ENCODE measurements around the gene NRP1. TPM values are rescaled to one million over a fixed set of nuclear protein-coding genes. Genes with fewer than 3 reads are reported as not detected.

NRP1 gene
- polyA plus RNA-seq, 2 of the 4 experiments (the other 2 are of a cell fraction): 121 to 259 TPM

DNA sequence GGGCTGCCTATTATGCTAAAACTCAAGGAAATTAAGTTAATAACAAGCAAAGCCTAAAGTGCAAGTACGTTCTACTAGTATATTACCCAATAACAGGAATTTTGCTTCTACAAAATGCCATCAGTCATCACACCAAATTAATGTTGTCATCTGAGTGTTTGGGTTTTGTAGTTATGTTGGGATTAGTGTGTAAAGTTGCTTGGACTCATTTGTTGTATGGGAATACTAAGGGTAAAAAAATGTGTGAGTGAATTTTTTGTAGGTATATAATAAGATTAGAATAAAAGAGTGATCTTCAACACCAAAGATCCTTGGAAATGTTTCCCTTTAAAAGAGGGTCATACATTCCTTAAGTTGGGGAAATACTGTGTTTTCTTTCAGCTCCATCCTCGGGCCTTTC lies 38.6 kb downstream of the NRP1 start:
- 78% methylated on average over 2 of the region's 2 CpGs for WGBS (ENCODE audit: missing lambda C conversion rate)
- peak overlapping the region; percentile 19 to 59; a peak in 3 of 6 replicates for H3K27ac ChIP-seq
- no peak for TF ChIP-seq HOXB5 (CRISPR knock-in tag; IDR thresholded peaks at IDR 0.05)
- TF ChIP-seq MAFK (IDR thresholded peaks at IDR 0.05; ENCODE audit: partially characterized antibody): no peak
- TF ChIP-seq HOXB13 (CRISPR knock-in tag; IDR thresholded peaks at IDR 0.05; ENCODE audit: low read depth): no peak
- TF ChIP-seq JUNB (IDR thresholded peaks at IDR 0.05): no peak
- no peak for TF ChIP-seq FOXS1 (CRISPR knock-in tag; IDR thresholded peaks at IDR 0.05)
- TF ChIP-seq, protein P1, sequence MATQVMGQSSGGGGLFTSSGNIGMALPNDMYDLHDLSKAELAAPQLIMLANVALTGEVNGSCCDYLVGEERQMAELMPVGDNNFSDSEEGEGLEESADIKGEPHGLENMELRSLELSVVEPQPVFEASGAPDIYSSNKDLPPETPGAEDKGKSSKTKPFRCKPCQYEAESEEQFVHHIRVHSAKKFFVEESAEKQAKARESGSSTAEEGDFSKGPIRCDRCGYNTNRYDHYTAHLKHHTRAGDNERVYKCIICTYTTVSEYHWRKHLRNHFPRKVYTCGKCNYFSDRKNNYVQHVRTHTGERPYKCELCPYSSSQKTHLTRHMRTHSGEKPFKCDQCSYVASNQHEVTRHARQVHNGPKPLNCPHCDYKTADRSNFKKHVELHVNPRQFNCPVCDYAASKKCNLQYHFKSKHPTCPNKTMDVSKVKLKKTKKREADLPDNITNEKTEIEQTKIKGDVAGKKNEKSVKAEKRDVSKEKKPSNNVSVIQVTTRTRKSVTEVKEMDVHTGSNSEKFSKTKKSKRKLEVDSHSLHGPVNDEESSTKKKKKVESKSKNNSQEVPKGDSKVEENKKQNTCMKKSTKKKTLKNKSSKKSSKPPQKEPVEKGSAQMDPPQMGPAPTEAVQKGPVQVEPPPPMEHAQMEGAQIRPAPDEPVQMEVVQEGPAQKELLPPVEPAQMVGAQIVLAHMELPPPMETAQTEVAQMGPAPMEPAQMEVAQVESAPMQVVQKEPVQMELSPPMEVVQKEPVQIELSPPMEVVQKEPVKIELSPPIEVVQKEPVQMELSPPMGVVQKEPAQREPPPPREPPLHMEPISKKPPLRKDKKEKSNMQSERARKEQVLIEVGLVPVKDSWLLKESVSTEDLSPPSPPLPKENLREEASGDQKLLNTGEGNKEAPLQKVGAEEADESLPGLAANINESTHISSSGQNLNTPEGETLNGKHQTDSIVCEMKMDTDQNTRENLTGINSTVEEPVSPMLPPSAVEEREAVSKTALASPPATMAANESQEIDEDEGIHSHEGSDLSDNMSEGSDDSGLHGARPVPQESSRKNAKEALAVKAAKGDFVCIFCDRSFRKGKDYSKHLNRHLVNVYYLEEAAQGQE (IDR thresholded peaks at IDR 0.05): no peak
- TF ChIP-seq, protein P2, sequence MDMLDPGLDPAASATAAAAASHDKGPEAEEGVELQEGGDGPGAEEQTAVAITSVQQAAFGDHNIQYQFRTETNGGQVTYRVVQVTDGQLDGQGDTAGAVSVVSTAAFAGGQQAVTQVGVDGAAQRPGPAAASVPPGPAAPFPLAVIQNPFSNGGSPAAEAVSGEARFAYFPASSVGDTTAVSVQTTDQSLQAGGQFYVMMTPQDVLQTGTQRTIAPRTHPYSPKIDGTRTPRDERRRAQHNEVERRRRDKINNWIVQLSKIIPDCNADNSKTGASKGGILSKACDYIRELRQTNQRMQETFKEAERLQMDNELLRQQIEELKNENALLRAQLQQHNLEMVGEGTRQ (IDR thresholded peaks at IDR 0.05): no peak
- TF ChIP-seq, protein P3, sequence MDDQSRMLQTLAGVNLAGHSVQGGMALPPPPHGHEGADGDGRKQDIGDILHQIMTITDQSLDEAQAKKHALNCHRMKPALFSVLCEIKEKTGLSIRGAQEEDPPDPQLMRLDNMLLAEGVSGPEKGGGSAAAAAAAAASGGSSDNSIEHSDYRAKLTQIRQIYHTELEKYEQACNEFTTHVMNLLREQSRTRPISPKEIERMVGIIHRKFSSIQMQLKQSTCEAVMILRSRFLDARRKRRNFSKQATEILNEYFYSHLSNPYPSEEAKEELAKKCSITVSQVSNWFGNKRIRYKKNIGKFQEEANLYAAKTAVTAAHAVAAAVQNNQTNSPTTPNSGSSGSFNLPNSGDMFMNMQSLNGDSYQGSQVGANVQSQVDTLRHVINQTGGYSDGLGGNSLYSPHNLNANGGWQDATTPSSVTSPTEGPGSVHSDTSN (IDR thresholded peaks at IDR 0.05): no peak
- TF ChIP-seq CBX8 (IDR thresholded peaks at IDR 0.05): no peak
- no peak for TF ChIP-seq CEBPB (IDR thresholded peaks at IDR 0.05)
- TF ChIP-seq ZC3H11A (IDR thresholded peaks at IDR 0.05): no peak
- no peak for TF ChIP-seq RFX5 (IDR thresholded peaks at IDR 0.05)
- no peak for TF ChIP-seq MYC (IDR thresholded peaks at IDR 0.05; ENCODE audit: borderline replicate concordance, low read length)
- TF ChIP-seq, protein P4, sequence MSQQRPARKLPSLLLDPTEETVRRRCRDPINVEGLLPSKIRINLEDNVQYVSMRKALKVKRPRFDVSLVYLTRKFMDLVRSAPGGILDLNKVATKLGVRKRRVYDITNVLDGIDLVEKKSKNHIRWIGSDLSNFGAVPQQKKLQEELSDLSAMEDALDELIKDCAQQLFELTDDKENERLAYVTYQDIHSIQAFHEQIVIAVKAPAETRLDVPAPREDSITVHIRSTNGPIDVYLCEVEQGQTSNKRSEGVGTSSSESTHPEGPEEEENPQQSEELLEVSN (IDR thresholded peaks at IDR 0.05; ENCODE audit: borderline replicate concordance, low read depth): no peak
- no peak for TF ChIP-seq NR3C1 (IDR thresholded peaks at IDR 0.05)
- TF ChIP-seq, protein P5, sequence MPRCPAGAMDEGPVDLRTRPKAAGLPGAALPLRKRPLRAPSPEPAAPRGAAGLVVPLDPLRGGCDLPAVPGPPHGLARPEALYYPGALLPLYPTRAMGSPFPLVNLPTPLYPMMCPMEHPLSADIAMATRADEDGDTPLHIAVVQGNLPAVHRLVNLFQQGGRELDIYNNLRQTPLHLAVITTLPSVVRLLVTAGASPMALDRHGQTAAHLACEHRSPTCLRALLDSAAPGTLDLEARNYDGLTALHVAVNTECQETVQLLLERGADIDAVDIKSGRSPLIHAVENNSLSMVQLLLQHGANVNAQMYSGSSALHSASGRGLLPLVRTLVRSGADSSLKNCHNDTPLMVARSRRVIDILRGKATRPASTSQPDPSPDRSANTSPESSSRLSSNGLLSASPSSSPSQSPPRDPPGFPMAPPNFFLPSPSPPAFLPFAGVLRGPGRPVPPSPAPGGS (IDR thresholded peaks at IDR 0.05): no peak
- TF ChIP-seq EP300 (IDR thresholded peaks at IDR 0.05): no peak
- TF ChIP-seq, protein P6, sequence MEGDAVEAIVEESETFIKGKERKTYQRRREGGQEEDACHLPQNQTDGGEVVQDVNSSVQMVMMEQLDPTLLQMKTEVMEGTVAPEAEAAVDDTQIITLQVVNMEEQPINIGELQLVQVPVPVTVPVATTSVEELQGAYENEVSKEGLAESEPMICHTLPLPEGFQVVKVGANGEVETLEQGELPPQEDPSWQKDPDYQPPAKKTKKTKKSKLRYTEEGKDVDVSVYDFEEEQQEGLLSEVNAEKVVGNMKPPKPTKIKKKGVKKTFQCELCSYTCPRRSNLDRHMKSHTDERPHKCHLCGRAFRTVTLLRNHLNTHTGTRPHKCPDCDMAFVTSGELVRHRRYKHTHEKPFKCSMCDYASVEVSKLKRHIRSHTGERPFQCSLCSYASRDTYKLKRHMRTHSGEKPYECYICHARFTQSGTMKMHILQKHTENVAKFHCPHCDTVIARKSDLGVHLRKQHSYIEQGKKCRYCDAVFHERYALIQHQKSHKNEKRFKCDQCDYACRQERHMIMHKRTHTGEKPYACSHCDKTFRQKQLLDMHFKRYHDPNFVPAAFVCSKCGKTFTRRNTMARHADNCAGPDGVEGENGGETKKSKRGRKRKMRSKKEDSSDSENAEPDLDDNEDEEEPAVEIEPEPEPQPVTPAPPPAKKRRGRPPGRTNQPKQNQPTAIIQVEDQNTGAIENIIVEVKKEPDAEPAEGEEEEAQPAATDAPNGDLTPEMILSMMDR (IDR thresholded peaks at IDR 0.05): no peak
- ATAC-seq (no peak), DNase-seq (ENCODE audit: low read depth in 1 of 2, low spot score in 1 of 2) (no peak), FAIRE-seq (peak; percentile 32)
- POLR2A ChIA-PET: no interaction called here
- H3K4me2 ChIP-seq: no peak overlapping the region
- H3K4me3 ChIP-seq: no peak overlapping the region
- H3K9me3 ChIP-seq: no peaks in the 10 kb centered on the region
- H3K4me1 ChIP-seq: peaks cover 57% of the 10 kb centered on the region
- CTCF ChIA-PET: no interaction called here
